Fibroblast of the conjunctiva (primary cell): Measurements from ENCODE around the gene ZNF217.
"Not testable (repeated sequence)": the region's sequence is repeated elsewhere in the genome, so short reads cannot be mapped to it uniquely, and the experiment has no call there.

Experiments
- DNase-seq: peaks from one replicate; pipeline ENCODE4 v3.0.0-alpha.2; 2010; ENCODE audit warnings: low read depth

Gene ZNF217

GRCh38 chr20:53593466-53594007 lies at the start of gene ZNF217:
Gene ZNF217, minus strand, starts transcription at chr20:53593839. Its CDS starts 11,013 bp downstream, at chr20:53582826.
- not testable (repeated sequence) for DNase-seq

DNA sequence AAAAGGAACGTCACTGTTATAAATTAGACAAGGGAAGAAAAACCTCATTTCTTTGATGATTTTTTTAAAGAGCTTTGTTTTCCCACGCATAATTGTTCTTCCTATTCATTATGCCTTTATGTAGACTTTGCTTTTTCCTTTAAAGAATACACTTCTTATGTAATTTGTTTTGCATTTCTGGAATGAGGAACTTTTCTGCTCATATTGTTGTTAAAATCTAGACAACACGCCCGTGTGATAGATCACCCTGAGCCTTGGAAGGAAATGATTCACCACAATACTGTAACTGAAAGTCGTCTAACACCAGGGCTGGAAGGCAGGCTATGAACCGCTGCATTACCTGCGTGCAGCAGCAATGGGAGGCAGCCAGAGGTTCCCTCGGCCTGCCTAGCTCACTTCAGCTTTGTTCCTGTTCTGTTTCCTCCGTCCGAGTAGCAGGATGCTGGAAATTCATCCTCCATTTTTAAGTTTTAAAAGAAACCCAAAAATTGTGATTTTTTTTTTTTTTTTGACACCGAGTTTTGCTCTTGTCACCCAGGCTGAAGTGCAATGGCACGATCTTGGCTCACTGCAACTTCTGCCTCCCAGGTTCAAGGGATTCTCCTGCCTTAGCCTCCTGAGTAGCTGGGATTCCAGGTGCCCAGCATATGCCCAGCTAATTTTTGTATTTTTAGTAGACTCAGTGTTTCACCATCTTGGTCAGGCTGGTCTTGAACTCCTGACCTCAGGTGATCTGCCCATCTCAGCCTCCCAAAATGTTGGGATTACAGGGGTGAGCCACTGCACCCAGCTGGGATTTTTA lies 49.6 kb upstream of the ZNF217 start:
- DNase-seq: no peak

GRCh38 chr20:53642196-53643030 lies 48.8 kb upstream of the ZNF217 start:
- no peak for DNase-seq

GRCh38 chr20:53639647-53640440 lies 46.2 kb upstream of the ZNF217 start:
- no peak for DNase-seq

- DNase-seq: no peak
These were observed 45.5 kb upstream of the ZNF217 start for GRCh38 chr20:53639128-53639527.

GRCh38 chr20:53637310-53637709 lies 43.7 kb upstream of the ZNF217 start:
- DNase-seq: not testable (repeated sequence)

DNA sequence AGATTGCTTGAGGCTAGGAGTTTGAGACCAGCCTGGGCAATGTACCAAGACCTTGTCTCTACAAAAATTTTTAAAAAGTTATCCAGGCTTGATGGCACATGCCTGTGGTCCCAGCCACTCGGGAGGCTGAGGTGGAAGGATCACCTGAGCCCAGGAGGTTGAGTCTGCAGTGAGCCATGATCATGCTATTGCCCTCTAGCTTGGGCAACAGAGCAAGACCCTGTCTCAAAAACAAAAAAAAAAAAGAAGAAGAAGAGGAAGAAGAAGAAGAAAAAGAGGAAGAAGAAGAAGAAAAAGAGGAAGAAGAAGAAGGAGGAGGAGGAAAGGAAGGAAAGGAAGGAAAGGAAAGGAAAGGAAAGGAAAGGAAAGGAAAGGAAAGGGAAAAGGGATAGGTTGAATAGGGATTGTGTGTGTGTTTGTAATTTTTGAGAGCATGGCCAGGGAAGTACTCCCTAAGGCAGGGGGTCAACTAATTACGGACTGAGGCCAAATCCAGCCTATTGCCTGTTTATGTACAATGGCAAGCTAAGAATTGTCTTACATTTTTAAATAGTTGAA lies 43.0 kb upstream of the ZNF217 start:
- DNase-seq: no peak

GRCh38 chr20:53635221-53635620 lies 41.6 kb upstream of the ZNF217 start:
- no peak for DNase-seq

GRCh38 chr20:53631909-53632662 lies 38.4 kb upstream of the ZNF217 start:
- DNase-seq: no peak

- DNase-seq: no peak
These were observed 35.8 kb upstream of the ZNF217 start for GRCh38 chr20:53629436-53629835.

GRCh38 chr20:53628758-53629157 lies 35.1 kb upstream of the ZNF217 start:
- DNase-seq: not testable (repeated sequence)

GRCh38 chr20:53628076-53628475 lies 34.4 kb upstream of the ZNF217 start:
- no peak for DNase-seq

DNA sequence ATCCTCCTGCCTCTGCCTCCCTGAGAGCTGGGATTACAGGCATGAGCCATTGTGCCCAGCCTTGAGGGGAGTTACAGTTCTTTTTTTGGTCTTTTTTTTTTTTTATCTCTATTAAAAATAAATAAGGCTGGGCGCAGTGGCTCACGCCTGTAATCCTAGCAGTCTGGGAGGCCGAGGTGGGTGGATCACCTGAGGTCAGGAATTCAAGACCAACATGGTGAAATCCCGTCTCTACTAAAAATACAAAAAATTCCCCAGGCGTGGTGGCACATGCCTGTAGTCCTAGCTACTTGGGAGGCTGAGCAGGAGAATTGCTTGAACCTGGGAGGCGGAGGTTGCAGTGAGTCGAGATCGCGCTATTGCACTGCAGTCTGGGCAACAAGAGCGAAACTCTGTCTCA lies 33.4 kb upstream of the ZNF217 start:
- DNase-seq: not testable (repeated sequence)

DNA sequence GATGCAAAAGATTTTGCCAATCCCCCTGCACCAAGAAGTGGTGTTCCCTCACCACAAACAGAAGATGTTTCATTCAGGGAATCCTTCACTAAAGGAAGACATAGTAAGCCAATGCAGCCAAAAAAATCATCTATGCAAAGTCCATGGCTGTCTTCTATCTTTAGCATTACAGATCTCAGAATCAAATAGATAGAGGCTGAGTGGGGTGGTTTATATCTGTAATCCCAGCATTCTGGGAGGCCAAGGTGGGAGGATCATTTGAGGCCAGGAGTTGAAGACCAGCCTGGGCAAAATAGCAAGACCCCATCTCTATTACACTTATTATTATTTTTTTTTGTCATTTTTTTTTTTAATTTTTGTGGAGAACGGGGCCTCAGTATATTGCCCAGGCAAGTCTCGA lies 32.9 kb upstream of the ZNF217 start:
- no peak for DNase-seq

DNA sequence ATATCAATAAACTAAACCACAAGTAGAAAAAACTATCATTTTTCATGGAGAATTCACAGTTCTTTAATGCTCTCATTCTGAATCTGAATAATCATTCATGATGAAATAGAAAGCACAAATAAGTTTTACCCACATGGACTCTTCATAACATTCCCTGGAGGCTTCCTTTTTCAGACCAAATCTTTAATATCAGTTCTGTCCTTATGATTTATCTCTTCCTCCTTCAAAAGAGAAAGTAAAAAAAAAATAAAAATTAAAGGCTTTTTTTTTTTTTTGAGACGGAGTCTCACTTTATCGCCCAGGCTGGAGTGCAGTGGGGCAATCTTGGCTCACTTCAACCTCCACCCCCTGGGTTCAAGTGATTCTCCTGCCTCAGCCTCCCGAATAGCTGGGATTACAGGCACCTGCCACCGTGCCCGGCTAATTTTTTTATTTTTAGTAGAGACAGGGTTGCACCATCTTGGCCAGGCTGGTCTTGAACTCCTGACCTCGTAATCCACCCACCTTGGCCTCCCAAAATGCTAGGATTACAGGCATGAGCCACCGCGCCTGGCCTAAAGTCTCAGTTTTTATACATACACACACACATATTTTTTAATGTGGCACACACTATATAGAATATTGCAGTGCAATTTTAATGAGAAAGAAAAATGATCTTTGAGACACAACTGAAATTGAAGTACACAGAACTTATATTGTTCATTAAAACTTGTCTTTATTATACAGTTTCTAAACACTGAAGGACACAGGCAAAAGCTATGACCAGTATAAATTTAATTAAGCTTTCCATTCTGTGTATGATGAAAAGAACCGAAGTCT lies 31.9 kb upstream of the ZNF217 start:
- no peak for DNase-seq

GRCh38 chr20:53624927-53625250 lies 31.2 kb upstream of the ZNF217 start:
- not testable (repeated sequence) for DNase-seq

- DNase-seq: peak; percentile 74
These were observed 30.0 kb upstream of the ZNF217 start for GRCh38 chr20:53623454-53624211.

- no peak for DNase-seq
These were observed 29.5 kb upstream of the ZNF217 start for GRCh38 chr20:53623134-53623453.

GRCh38 chr20:53622247-53623133 lies 28.9 kb upstream of the ZNF217 start:
- no peak for DNase-seq
